Measurements from ENCODE around the gene ITPRIPL2.

The ITPRIPL2 gene

GRCh38 chr16:19135896-19136438 is 22.2 kb downstream of the ITPRIPL2 start:
- H3K4me3 ChIP-seq (ENCODE audit: control insufficient read depth, low read depth, low read length): no peak overlapping the region
- DNase-seq (ENCODE audit: low read depth): peak; percentile 49
- no peak for TF ChIP-seq CTCF (conservative IDR thresholded peaks at IDR 0.05; ENCODE audit: control insufficient read depth, insufficient read depth, low read depth, low read length)

DNA sequence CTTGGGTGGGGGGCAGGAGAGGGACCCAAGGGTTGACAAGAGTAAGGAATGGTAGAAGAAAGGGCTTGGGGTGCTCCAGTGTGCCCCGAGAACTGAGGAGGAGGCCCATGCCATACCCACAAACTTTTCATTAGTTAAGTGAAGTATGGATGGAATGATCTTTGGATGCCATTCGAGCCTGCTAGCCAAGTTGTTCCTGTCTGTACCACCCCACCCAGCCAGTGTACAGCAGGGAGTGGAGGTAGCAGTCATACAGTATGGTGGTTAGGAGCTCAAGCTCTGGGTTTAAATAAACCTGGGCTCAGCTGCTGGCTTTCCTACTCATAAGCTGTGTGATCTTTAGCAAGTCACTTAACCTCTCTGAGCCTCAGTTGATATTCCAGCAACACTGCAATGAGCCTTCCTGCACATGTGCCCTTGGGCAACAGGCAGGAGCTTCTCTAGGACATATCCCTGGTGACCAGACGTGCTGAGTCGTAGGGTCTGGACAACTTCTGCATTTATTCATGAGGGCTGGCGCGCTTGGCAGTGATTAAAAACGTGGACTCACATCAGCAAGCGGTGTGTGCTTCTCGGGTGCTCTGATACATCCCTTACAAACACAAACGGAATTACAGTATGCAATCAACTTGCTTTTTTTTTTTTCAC is 22.9 kb downstream of the ITPRIPL2 start:
- peak; percentile 75 for DNase-seq (ENCODE audit: low read depth)
- no peak for TF ChIP-seq CTCF (conservative IDR thresholded peaks at IDR 0.05; ENCODE audit: control insufficient read depth, insufficient read depth, low read depth, low read length)
- no peak overlapping the region for H3K4me3 ChIP-seq (ENCODE audit: control insufficient read depth, low read depth, low read length)

GRCh38 chr16:19137201-19138128 is 23.7 kb downstream of the ITPRIPL2 start:
- no peak overlapping the region for H3K4me3 ChIP-seq (ENCODE audit: control insufficient read depth, low read depth, low read length)
- TF ChIP-seq CTCF (conservative IDR thresholded peaks at IDR 0.05; ENCODE audit: control insufficient read depth, insufficient read depth, low read depth, low read length): no peak
- DNase-seq (ENCODE audit: low read depth): peak; percentile 61

DNA sequence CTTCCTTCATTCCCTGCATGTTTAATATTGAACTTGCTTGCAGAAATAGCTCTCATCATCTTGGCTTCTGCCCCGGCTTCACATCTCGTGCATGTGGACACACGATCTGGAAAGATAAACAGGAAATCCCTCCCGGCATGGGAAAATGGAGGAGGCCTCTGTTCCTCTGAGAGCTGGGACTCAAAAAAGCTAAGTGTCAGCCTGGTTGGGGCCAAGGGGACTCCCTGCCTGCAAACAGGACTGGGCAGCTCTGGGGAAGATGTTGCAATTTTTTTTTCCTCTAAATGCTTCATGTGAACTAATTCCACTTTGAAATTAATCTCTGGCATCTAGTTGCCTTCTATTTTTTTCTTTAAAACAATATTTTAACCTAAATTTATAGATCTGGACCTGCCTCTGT is 24.8 kb downstream of the ITPRIPL2 start:
- no peak overlapping the region for H3K4me3 ChIP-seq (ENCODE audit: control insufficient read depth, low read depth, low read length)
- TF ChIP-seq CTCF (conservative IDR thresholded peaks at IDR 0.05; ENCODE audit: control insufficient read depth, insufficient read depth, low read depth, low read length): no peak
- peak; percentile 68 for DNase-seq (ENCODE audit: low read depth)

DNA sequence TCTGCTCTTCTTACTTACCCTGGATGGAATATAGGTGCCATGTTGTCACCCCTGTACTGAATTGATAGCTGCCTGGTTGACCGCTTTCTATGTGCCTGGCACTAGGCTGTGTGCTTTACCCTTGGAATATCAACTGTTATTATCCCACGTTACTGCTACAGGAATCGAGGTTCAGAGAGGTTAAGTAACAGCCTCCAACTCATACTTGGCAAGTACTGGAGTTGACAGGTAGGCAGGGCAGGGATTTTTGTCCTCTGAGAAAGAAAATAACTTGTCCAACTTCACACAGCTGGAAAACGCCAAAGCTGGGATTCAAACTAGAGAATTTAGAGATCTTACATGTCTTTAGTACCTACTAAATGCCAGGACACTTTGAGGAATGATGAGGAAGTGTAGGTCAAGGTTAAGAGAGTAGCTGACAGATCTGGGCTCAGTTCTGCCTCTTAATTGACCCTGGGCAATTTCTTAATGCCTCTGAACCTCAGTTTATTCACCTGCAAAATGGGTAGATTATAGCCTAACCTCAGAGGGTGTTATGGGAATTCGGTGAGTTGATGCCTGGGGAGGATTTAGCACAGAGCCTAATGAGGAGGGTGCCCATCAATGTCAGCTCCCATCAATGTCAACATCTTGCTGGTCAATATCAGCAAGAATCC is 25.8 kb downstream of the ITPRIPL2 start:
- no peak for TF ChIP-seq CTCF (conservative IDR thresholded peaks at IDR 0.05; ENCODE audit: control insufficient read depth, insufficient read depth, low read depth, low read length)
- no peak for DNase-seq (ENCODE audit: low read depth)

DNA sequence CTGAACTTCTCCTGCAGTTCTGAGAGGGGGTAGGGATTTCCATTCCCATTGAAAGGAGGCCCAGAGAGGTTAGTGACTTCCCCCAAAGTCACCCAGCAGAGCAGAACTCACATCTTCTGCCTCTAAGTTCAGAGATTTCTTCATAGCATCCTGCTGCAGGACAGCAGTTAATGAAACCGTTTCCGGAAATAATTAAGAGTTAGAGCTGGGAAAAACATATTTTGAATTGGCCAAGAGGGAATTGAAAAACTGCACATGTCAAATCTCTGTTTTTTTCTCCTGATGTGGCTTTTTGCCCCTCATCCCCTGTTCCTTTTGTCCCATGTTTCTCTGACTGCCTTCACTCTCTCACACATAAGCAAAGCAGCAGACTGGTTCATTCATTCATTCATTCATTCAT is 26.6 kb downstream of the ITPRIPL2 start:
- no peak for TF ChIP-seq CTCF (conservative IDR thresholded peaks at IDR 0.05; ENCODE audit: control insufficient read depth, insufficient read depth, low read depth, low read length)
- H3K4me3 ChIP-seq (ENCODE audit: control insufficient read depth, low read depth, low read length): no peak overlapping the region
- DNase-seq (ENCODE audit: low read depth): no peak

More for the DNA sequence above, 25.8 kb downstream of the ITPRIPL2 start:
- H3K4me3 ChIP-seq (ENCODE audit: control insufficient read depth, low read depth, low read length): no peak overlapping the region

Measured in fibroblast of mammary gland (primary cell).